Osteoblast (primary cell): ENCODE results near the gene TMEM151B. TPM values are rescaled to one million over a fixed set of nuclear protein-coding genes. Genes with fewer than 3 reads are reported as not detected.
A peak's percentile ranks its signal among the peaks of the same experiment; 100 is the strongest.

Source experiments
- DNase-seq: peaks from one replicate; pipeline ENCODE4 v3.0.0; 2011; ENCODE audit warnings: low spot score, mixed read lengths; ENCODE audit not compliant: insufficient read length; ENCODE audit errors: missing footprints
- H2AFZ ChIP-seq: 2 replicates; pipeline ENCODE4 v1.6.0; 2011; ENCODE audit warnings: mild to moderate bottlenecking, low read length
- H3K27ac ChIP-seq: 2 replicates; pipeline ENCODE4 v1.5.1; 2011; ENCODE audit warnings: mild to moderate bottlenecking, low read depth, low read length, moderate library complexity
- H3K27me3 ChIP-seq: 2 replicates; pipeline ENCODE4 v1.6.0; 2012; ENCODE audit warnings: mild to moderate bottlenecking, control low read depth, inconsistent platforms, low read length, moderate library complexity; ENCODE audit not compliant: insufficient read depth
- H3K36me3 ChIP-seq: 2 replicates; pipeline ENCODE4 v1.5.1; 2011; ENCODE audit warnings: mild to moderate bottlenecking, low read length, control low read depth, moderate library complexity; ENCODE audit not compliant: insufficient read depth
- H3K4me1 ChIP-seq: 2 replicates; pipeline ENCODE4 v1.5.1; 2011; ENCODE audit warnings: mild to moderate bottlenecking, low read length, control low read depth, moderate library complexity; ENCODE audit not compliant: insufficient read depth
- H3K4me2 ChIP-seq: 2 replicates; pipeline ENCODE4 v1.6.0; 2011; ENCODE audit warnings: mild to moderate bottlenecking, low read length; ENCODE audit not compliant: insufficient read depth
- H3K4me3 ChIP-seq: fragments of 200-600 bp; sonication (generic); 3 replicates; pipeline ENCODE4 v1.5.1; 2012; ENCODE audit warnings: mild to moderate bottlenecking, low read length, inconsistent platforms; ENCODE audit not compliant: insufficient read depth
- H3K79me2 ChIP-seq: 2 replicates; pipeline ENCODE4 v1.6.0; 2012; ENCODE audit warnings: mild to moderate bottlenecking, low read length, control low read depth, inconsistent platforms; ENCODE audit not compliant: insufficient read depth
- H3K9me3 ChIP-seq: 2 replicates; pipeline ENCODE4 v1.5.1; 2011; ENCODE audit warnings: low read depth, low read length, control low read depth
- H4K20me1 ChIP-seq: 2 replicates; pipeline ENCODE4 v1.6.0; 2012; ENCODE audit warnings: mild to moderate bottlenecking, low read length, control low read depth; ENCODE audit not compliant: insufficient read depth
- total RNA-seq: library from RNA; depleted of rRNA; stranded (reverse); fragments of >200 nt; gene quantifications from 2 replicates; pipeline ENCODE4 v1.2.3, GENCODE V29; 2012
- TF ChIP-seq, protein P1 (sequence below): IDR thresholded peaks from 2 replicates; pipeline ENCODE4 v1.5.1; 2011; ENCODE audit warnings: mild to moderate bottlenecking, low read depth, low read length, moderate library complexity; ENCODE audit errors: extremely low read depth

The TMEM151B gene
- total RNA-seq, 1 donor, result not detected

DNA sequence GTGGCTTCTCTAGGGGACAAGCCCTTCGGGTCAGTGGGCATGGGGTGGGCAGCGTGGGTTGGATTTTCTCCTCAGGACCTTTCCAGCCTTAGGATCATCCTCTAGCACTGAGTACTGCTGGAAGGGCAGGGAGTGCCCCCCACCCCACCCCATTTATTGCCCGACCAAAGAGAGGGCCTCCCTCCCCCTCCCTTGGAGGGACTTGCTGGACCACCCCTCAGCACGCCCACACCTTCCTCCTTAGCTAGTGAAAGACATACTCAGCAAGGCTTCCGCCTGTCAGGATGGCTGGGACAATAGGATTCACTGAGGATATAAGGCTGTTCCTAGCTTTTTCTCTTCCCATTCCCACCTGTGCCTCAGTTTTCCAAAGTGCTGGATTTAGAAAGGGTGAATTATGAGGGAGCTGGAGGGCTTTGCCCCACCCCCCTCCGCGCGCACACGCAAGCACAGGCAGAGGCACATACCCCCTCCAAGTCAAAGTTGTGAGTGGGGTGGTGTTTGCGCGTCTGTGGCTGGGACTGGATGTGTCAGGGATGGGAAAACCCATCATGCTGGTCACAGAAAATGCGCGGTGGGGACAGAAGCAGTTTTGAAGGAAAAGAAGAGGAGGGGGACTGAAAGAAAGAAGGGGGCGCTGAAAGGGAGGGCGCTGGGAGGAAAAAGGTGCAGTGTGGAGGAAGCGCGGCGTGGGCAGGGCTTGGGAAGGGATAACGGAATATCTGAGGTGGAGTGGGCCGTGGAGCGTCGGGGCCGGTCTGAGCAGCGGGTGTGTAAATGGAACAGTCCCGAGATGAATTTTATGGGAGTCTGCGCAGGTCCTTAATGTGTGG, 47.5 kb upstream of the TMEM151B start:
- Histone ChIP-seq H3K36me3 (no peaks in the 10 kb centered on the region), H3K9me3 (no peaks in the 10 kb centered on the region), H3K79me2 (peaks cover 20% of the 10 kb centered on the region), H3K4me1 (peaks cover 37% of the 10 kb centered on the region), H3K4me3 (peak overlapping the region; percentile 72), H2AFZ (peak overlapping the region; percentile 85), H3K4me2 (peak overlapping the region; percentile 94), H4K20me1 (no peaks in the 10 kb centered on the region), H3K27ac (no peak overlapping the region), H3K27me3 (no peaks in the 10 kb centered on the region)
- TF ChIP-seq, protein P1, sequence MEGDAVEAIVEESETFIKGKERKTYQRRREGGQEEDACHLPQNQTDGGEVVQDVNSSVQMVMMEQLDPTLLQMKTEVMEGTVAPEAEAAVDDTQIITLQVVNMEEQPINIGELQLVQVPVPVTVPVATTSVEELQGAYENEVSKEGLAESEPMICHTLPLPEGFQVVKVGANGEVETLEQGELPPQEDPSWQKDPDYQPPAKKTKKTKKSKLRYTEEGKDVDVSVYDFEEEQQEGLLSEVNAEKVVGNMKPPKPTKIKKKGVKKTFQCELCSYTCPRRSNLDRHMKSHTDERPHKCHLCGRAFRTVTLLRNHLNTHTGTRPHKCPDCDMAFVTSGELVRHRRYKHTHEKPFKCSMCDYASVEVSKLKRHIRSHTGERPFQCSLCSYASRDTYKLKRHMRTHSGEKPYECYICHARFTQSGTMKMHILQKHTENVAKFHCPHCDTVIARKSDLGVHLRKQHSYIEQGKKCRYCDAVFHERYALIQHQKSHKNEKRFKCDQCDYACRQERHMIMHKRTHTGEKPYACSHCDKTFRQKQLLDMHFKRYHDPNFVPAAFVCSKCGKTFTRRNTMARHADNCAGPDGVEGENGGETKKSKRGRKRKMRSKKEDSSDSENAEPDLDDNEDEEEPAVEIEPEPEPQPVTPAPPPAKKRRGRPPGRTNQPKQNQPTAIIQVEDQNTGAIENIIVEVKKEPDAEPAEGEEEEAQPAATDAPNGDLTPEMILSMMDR, result no peak
- no peak for DNase-seq

DNA sequence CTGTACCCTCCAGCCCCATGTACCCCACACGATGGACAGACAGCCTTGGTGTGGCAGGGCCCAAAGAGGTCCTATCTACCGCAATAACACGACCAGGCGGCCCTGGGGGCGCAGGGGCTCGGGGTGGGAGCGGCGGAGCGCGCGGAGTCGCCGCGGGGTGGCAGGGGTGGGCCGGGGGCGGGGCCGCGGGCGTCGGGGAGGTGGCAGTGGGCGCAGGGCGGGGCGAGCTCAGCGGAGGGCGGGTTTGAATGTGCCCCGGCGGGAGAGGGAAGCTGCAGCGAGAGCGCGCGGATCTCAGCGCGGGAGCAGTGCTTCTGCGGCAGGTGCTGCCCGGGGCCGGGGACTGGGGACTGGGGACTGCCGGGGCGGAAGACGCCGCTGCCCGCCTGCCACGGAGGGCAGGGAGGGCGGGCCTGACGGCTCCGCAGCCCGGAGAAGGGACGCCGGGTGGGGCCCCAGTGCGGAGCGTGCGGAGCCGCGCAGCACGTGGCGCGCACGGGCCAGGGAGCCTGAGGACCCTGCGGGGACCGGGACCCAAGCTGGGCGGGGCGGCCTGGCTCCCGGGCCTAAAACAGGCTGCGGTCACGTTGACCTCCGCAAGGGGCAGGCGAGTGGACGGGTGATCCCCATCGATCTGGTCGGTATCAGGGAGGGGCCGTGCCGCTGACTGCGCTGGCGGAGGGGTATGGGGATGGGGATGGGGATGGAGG, 46.8 kb upstream of the TMEM151B start, which contains the start of gene SLC29A1:
Gene SLC29A1 (plus strand): TSS at position 277 of the 710 bp plus-strand sequence. CDS start 3,719 bp downstream, outside the sequence.
- H3K9me3 ChIP-seq, result no peaks in the 10 kb centered on the region
- no peak within 1 kb of the TSS for H3K27ac ChIP-seq
- peak within 1 kb of the TSS; percentile 72 for H3K4me3 ChIP-seq
- H3K4me2 ChIP-seq, result peak within 1 kb of the TSS; percentile 94
- peak; percentile 98 for DNase-seq
- peak within 1 kb of the TSS; percentile 85 for H2AFZ ChIP-seq
- H3K79me2 ChIP-seq, result peaks cover 20% of the 10 kb centered on the region
- H4K20me1 ChIP-seq, result no peaks in the 10 kb centered on the region
- TF ChIP-seq, protein P1, result peak; percentile 12
- H3K27me3 ChIP-seq, result no peaks in the 10 kb centered on the region
- H3K4me1 ChIP-seq, result peaks cover 37% of the 10 kb centered on the region
- no peaks in the 10 kb centered on the region for H3K36me3 ChIP-seq

DNA sequence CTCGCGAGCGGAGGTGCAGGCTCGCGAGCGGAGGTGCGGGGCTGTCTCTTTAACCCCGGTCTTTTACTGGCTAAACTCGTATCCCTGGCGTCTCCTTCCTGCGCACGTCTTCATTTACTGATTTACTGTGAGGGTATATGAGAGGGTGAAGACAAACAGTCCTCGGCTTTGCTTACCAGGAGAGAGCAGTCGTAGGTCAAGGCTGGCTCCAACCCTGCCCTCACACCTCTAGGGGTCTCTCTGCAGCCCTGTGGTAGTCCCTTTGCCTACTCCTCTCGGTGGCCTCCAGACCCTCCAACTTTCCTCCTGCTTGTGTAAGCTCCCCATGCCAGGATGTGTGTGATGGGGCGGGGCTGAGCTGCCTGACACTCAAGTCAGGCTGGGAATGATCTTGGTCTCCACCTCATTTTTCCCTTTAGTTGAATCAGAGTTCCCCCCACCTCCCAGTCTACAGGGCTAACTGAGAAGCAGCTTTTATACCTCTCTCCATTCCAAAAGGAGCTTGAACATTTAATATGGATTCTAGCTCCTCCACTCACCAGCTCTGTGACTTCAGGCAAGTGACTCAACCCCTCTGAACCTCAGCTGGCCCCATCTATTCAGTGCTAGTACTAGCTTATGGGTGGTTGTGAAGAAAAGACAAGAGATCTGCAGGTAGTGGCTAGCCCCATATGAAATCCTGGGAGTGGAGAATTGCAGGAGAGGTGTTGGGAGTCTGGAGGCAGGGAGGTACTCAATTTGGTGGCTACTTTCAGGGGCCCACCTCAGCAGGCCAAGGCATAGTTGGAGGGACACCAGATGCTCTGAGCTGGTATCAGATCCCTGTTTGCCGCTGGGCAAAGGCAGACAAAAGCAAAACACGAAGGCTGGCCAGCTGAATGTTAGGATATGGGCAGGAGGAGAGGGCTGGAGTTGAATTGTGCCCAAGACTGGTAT, 46.0 kb upstream of the TMEM151B start:
- Histone ChIP-seq H3K27me3 (no peaks in the 10 kb centered on the region), H3K27ac (no peak overlapping the region), H3K36me3 (no peaks in the 10 kb centered on the region), H3K4me1 (peaks cover 38% of the 10 kb centered on the region), H3K9me3 (no peaks in the 10 kb centered on the region), H2AFZ (peak overlapping the region; percentile 83), H3K4me2 (peak overlapping the region; percentile 94), H3K79me2 (peaks cover 20% of the 10 kb centered on the region), H4K20me1 (no peaks in the 10 kb centered on the region), H3K4me3 (peak overlapping the region; percentile 72)
- DNase-seq, result peak; percentile 93
- TF ChIP-seq, protein P1, result no peak
